GM18511 (cell line): Measurements from ENCODE around the gene MDP1.
"Not testable (repeated sequence)": the region's sequence is repeated elsewhere in the genome, so short reads cannot be mapped to it uniquely, and the experiment has no call there.

Experiments used
- ATAC-seq: cut with Tn5 transposase; IDR thresholded peaks from one replicate; pipeline ENCODE4 v1.9.1; 2021; ENCODE audit warnings: mild to moderate bottlenecking, moderate library complexity; ENCODE audit not compliant: unreplicated experiment

The MDP1 gene

GRCh38 chr14:24251880-24252288, 36.0 kb upstream of the MDP1 start:
- ATAC-seq: no peak

DNA sequence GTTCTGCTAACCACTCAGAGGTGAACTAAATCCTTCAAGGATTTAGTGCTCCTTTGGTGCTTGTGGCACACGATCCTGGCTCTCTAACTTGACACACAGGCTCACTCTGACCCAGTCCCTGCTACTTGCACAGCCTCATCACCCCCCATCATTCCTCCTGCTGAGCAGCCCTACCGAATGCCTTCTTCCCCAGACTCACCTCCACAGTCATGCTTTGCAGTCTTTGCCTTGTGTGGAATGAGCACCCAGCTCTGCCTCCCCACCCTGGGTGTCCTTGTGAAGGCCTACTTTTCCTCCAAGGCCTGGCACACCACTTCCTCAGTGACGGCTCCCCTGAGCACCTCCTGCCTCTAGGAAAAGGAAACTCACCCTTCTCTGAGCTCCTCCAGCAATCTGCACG, 34.5 kb upstream of the MDP1 start:
- ATAC-seq: no peak

- no peak for ATAC-seq
Measured at GRCh38 chr14:24249230-24250021, 33.6 kb upstream of the MDP1 start.

GRCh38 chr14:24247422-24247821, 31.6 kb upstream of the MDP1 start:
- ATAC-seq: no peak

DNA sequence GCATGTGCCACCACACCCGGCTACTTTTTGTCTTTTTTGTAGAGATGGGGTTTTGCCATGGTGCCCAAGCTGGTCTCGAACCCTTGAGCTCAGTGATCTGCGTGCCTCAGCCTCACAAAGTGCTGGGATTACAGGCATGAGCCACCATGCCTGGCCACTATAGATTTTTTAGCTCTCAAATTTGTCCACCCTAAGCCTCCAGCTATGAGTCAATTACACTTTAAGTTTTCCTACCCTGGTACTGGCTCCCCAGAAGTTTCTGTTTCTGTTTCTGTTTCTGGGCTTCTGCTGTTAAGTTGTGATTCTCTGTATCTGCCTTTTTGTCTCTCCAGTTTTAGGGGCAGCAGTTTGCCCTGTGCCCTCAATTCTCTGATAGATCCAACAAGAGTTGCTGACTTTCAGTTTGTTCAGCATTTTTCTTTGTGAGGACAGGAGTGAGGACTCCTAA, 30.9 kb upstream of the MDP1 start:
- no peak for ATAC-seq

GRCh38 chr14:24245350-24245749, 29.5 kb upstream of the MDP1 start:
- not testable (repeated sequence) for ATAC-seq

- ATAC-seq: no peak
Measured at GRCh38 chr14:24243336-24243836, 27.5 kb upstream of the MDP1 start.

DNA sequence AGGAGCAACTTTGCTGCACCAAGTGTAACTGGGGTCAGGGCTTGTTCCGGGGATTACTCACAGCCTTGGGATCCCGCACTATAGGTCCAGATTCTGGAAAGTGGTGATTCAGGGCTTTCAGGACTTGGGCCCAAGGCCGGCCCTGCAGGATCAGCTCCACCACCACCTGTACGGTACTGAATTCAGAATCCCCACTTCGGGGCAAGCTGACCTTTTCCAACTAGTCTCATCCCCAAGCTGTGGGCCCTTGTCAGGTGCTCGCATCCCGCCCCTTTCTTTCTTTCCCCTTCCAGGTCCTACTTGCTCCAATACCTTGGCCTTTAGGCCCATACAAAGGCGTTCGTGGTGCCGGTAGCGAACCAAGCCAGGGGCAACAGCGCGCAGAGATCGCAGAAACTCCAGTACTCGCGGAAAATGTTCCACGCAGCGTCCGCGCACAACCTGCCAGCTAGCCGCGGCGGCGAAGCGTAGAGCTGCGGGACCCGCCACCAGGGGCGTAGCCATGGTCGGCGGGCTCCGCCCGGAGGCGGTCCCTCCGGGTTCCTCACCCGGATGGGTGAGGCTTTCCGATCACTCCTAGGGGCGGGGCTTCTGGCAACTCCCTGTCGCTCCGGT, 26.1 kb upstream of the MDP1 start:
- ATAC-seq: peak; percentile 85

- no peak for ATAC-seq
Measured at GRCh38 chr14:24240110-24240918, 24.4 kb upstream of the MDP1 start.

DNA sequence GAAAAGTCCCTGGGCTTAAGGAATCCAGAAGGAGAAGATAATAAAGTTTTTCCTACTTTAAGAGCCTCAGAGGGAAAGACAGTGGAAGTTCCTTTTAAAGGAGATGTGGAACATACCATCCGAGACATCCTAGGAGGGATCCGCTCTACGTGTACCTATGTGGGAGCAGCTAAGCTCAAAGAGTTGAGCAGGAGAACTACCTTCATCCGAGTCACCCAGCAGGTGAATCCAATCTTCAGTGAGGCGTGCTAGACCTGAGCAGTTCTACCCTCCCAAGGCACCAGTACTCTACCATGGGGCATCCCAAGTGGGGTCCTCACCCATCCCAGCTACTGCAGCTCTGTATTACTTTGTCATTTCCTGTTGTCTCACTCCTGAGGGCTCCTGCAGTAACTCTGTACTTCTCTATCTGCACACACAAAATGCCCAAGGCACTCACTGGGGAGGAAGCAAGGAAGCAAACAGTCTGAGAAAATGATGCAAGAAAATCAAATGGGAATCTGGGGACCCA, 22.7 kb upstream of the MDP1 start:
- ATAC-seq: no peak

DNA sequence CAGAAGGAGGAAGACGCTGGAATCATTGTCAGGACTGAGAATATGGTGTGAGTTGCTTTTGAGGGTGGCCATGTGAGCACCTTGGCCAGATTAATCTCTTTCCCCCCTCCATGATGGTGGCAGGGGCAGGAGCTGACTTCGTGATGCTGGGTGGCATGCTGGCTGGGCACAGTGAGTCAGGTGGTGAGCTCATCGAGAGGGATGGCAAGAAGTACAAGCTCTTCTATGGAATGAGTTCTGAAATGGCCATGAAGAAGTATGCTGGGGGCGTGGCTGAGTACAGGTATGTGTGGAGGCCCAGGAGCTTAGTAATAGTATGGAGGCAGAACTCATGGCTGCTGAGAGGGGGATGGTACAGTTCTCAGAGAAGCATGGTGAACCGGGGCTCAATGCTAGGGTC, 22.3 kb upstream of the MDP1 start:
- ATAC-seq: no peak

- ATAC-seq: no peak
Measured at GRCh38 chr14:24237463-24237955, 21.6 kb upstream of the MDP1 start.

DNA sequence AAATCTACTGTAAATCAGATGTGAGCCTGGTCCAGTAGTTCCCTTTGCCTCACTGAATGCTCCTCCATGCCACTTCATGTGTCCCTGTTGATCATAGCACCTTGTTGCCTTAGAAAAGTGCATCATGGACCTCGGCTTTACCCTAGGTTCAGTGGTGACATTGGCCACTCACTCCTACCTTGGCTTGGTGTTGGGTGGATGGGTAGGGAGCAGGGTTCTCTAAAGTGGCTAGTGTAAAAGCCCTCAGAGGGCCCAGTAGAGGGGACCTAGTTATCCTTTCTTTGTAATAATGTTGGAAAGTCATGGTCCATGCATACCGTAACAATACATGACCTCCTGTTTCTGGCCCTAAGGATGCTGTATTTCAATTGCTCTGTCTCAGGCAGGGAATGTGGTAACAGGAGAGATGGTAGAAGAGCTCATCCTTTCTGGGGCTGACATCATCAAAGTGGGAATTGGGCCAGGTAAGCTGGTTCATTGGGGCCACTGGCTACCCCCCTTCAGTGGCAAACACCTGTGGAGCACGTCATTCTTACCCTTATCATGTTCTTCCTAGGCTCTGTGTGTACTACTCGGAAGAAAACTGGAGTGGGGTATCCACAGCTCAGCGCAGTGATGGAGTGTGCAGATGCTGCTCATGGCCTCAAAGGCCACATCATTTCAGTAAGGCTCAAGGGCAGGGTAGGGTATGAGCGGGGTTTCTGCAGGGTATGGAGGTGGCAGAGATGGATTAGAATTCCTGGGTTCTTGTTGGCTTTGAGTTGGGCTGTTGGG, 21.0 kb upstream of the MDP1 start:
- no peak for ATAC-seq

- no peak for ATAC-seq
Measured at GRCh38 chr14:24235804-24236688, 20.2 kb upstream of the MDP1 start.

DNA sequence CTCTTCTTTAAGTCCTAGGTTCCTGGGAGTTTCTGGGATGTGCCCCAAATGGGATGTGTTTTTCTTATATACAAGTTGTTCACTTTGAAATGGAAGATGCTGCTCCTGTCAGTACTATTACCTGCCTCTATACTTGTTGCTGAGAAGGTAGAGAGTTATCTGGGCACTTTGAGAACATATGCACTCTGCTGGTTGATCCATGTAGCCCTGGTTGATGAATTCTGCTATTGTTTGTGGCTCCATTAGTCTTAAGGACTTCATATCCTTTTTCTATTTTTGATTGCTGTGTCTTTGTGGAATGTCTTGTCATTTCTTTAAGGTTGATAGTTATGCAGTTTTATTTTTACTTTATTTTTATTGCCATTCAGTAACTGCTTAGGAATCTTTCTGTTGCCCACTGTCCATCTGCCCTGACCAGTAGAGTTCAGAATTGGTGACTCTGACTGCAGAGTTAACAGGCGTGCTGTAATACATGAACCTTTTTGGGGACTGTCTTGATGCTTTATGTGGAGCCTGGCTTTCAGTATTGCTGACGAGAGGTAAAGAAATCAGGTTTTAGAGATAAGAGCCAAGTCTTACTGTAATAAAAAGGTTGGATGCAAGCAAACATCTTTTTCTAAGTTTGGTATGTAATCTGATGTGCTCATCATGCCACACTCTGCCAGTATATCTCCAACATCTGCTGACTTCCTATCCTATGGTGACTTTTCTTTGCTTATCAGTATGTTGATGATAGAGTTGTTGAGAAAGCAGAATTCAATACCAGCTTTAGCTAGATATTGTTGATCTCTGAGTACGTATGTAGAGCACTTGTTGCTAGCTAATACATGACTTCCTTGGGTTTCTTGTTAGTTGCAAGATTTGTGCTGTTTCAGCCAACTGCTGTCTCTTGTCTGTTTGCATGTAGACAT, 18.5 kb upstream of the MDP1 start:
- ATAC-seq: no peak

- no peak for ATAC-seq
Measured at GRCh38 chr14:24233538-24233866, 17.6 kb upstream of the MDP1 start.

- peak; percentile 71 for ATAC-seq
Measured at GRCh38 chr14:24232645-24233537, 17.0 kb upstream of the MDP1 start, which contains the start of gene GMPR2. TSS of gene GMPR2 (plus strand) at chr14:24232929. CDS start at chr14:24233254, 325 bp downstream.
